Smooth muscle cell (in vitro differentiated cells): Measurements from ENCODE around the gene C1QTNF2. TPM values are rescaled to one million over a fixed set of nuclear protein-coding genes. Genes with fewer than 3 reads are reported as not detected.

ENCODE experiments used
- DNase-seq: peaks from one replicate; lab custom pipeline; 2025; ENCODE audit not compliant: unreplicated experiment; lab: John Stamatoyannopoulos, UW
- H2AFZ ChIP-seq: fragments of 200-600 bp; sonication (generic); 2 replicates; pipeline ENCODE4 v1.6.0; 2016; ENCODE audit warnings: antibody characterized with exemption, low read depth, mild to moderate bottlenecking
- H3F3A ChIP-seq: fragments of 200-600 bp; sonication (generic); 2 replicates; pipeline ENCODE4 v1.6.0; 2017; ENCODE audit warnings: antibody characterized with exemption, low read depth
- H3K27ac ChIP-seq: fragments of 200-600 bp; sonication (generic); 2 replicates; pipeline ENCODE4 v1.5.1; 2016; ENCODE audit warnings: low read depth, mild to moderate bottlenecking
- H3K27me3 ChIP-seq: fragments of 200-600 bp; sonication (generic); 2 replicates; pipeline ENCODE4 v1.6.1; 2016; ENCODE audit warnings: low read depth, mild to moderate bottlenecking
- H3K36me3 ChIP-seq: fragments of 200-600 bp; sonication (generic); 2 replicates; pipeline ENCODE4 v1.5.1; 2016; ENCODE audit warnings: low read depth
- H3K4me1 ChIP-seq: fragments of 200-600 bp; sonication (generic); 2 replicates; pipeline ENCODE4 v1.5.1; 2016; ENCODE audit warnings: low read depth
- H3K4me2 ChIP-seq: fragments of 200-600 bp; sonication (generic); 2 replicates; pipeline ENCODE4 v1.6.0; 2016; ENCODE audit warnings: mild to moderate bottlenecking
- H3K4me3 ChIP-seq: fragments of 200-600 bp; sonication (generic); 2 replicates; pipeline ENCODE4 v1.5.1; 2016; ENCODE audit warnings: mild to moderate bottlenecking
- H3K79me2 ChIP-seq: fragments of 200-600 bp; sonication (generic); 2 replicates; pipeline ENCODE4 v1.6.0; 2016; ENCODE audit warnings: low read depth, mild to moderate bottlenecking
- H3K9ac ChIP-seq: fragments of 200-600 bp; sonication (generic); 2 replicates; pipeline ENCODE4 v1.6.0; 2016; ENCODE audit warnings: low read depth
- H3K9me3 ChIP-seq: fragments of 200-600 bp; sonication (generic); replicated peaks from 2 replicates; pipeline ENCODE4 v1.5.1; 2016; ENCODE audit warnings: low read depth
- H4K20me1 ChIP-seq: fragments of 200-600 bp; sonication (generic); 2 replicates; pipeline ENCODE4 v1.6.0; 2016; ENCODE audit warnings: low read depth
- WGBS: methylation state at CpG from one replicate; pipeline ENCODE4 v1.1.7; 2016; ENCODE audit warnings: low lambda C conversion rate; 5-methylcytosine and 5-hydroxymethylcytosine counted together
- polyA plus RNA-seq: library from polyadenylated mRNA; unstranded; fragments of >200 nt; fragmentation: Nextera tagmentation; extraction: Ambion mirVana; gene quantifications from 2 replicates; pipeline ENCODE4 v1.2.1, GENCODE V29; 2016
- total RNA-seq: library from RNA; depleted of rRNA; stranded (reverse); fragments of >200 nt; gene quantifications from 2 replicates; pipeline ENCODE4 v1.2.3, GENCODE V29; 2014
- TF ChIP-seq, protein P1 (sequence below): fragments of 200-600 bp; sonication (generic); IDR thresholded peaks from 2 replicates; pipeline ENCODE4 v1.5.1; 2017; ENCODE audit warnings: borderline replicate concordance, mild to moderate bottlenecking, antibody characterized with exemption; ENCODE audit not compliant: insufficient read depth, poor library complexity, severe bottlenecking

C1QTNF2 gene
- total and polyA plus RNA-seq, 2 experiments from 2014 or later, result 0.85 to 2.6 TPM

DNA sequence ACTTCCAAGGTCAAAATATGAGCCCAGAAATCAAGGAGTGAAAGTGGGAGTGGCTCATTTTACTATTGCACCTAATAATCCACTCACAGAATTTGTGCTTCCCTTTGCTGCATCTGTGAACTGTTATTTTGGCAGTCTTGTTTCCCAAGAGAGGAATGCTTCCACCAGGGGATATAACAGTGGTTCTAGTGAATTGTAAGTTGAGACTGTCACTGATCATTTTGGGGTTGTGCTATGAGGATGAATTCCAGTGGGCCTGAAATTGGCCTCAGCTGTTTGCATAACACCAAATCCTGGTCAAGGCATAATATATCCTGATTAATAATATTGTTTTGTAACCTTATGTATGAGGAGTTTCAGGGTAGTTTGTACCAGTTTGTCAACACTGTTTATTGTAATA, 15.1 kb upstream of the C1QTNF2 start:
- no peak overlapping the region for H3K4me2 ChIP-seq
- H4K20me1 ChIP-seq, result no peaks in the 10 kb centered on the region
- TF ChIP-seq, protein P1, sequence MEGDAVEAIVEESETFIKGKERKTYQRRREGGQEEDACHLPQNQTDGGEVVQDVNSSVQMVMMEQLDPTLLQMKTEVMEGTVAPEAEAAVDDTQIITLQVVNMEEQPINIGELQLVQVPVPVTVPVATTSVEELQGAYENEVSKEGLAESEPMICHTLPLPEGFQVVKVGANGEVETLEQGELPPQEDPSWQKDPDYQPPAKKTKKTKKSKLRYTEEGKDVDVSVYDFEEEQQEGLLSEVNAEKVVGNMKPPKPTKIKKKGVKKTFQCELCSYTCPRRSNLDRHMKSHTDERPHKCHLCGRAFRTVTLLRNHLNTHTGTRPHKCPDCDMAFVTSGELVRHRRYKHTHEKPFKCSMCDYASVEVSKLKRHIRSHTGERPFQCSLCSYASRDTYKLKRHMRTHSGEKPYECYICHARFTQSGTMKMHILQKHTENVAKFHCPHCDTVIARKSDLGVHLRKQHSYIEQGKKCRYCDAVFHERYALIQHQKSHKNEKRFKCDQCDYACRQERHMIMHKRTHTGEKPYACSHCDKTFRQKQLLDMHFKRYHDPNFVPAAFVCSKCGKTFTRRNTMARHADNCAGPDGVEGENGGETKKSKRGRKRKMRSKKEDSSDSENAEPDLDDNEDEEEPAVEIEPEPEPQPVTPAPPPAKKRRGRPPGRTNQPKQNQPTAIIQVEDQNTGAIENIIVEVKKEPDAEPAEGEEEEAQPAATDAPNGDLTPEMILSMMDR, result no peak
- H3K79me2 ChIP-seq, result no peaks in the 10 kb centered on the region
- H3K36me3 ChIP-seq, result no peaks in the 10 kb centered on the region
- H3K4me1 ChIP-seq, result no peaks in the 10 kb centered on the region
- no peaks in the 10 kb centered on the region for H3K27me3 ChIP-seq
- no peaks in the 10 kb centered on the region for H3F3A ChIP-seq
- H3K27ac ChIP-seq, result no peak overlapping the region
- peaks cover 9% of the 10 kb centered on the region for H3K9me3 ChIP-seq
- DNase-seq, result no peak
- H2AFZ ChIP-seq, result no peak overlapping the region
- H3K4me3 ChIP-seq, result no peak overlapping the region
- H3K9ac ChIP-seq, result no peak overlapping the region

DNA sequence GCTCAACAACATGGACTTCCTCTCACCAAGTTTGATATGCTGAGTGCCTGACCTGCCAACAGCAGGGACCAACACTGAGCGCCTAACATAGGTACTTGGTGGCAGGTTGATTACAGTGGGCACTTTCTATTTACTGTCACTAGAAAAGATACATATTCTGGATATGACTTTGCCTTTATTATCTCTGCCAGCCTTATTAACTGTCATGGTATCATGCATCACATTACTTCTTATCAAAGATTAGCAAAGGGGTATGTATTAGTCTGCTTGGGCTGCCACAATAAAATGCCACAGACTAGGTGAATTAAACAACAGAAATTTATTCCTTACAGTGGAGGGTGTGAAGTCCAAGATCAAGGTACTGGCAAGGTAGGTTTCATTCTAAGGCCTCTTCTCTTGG, 14.3 kb upstream of the C1QTNF2 start:
- 97% methylated on average over 1 of the region's 1 CpG for WGBS

DNA sequence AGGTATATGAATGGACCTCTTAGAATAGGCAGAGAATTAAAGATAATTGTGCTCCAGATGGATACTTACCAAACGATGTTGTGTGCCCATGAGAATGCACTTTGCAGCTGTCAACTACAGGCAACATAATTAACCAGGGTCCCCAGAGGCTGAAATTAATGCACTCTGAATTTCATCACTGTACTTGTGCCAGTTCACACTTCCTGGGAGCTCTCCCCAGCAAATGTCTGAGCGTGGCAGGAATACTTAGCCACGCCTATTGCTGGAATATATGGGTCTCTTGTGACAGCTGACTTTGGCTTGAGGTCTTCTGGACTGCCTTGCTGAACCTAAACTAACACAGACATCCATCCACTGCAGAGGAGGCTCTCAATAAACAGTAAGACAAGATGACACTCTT, 11.9 kb upstream of the C1QTNF2 start:
- WGBS, result 83% methylated on average over 3 of the region's 3 CpGs

More for the DNA sequence above, 14.3 kb upstream of the C1QTNF2 start:
- H3K9ac ChIP-seq, result no peak overlapping the region
- H3K4me2 ChIP-seq, result no peak overlapping the region
- H3K4me1 ChIP-seq, result no peaks in the 10 kb centered on the region
- H3K79me2 ChIP-seq, result no peaks in the 10 kb centered on the region
- no peaks in the 10 kb centered on the region for H3K36me3 ChIP-seq
- TF ChIP-seq, protein P1, result no peak
- no peaks in the 10 kb centered on the region for H3F3A ChIP-seq
- no peak overlapping the region for H2AFZ ChIP-seq
- H3K27ac ChIP-seq, result no peak overlapping the region
- H3K27me3 ChIP-seq, result no peaks in the 10 kb centered on the region
- no peaks in the 10 kb centered on the region for H4K20me1 ChIP-seq
- no peak for DNase-seq
- H3K9me3 ChIP-seq, result peaks cover 9% of the 10 kb centered on the region
- no peak overlapping the region for H3K4me3 ChIP-seq

DNA sequence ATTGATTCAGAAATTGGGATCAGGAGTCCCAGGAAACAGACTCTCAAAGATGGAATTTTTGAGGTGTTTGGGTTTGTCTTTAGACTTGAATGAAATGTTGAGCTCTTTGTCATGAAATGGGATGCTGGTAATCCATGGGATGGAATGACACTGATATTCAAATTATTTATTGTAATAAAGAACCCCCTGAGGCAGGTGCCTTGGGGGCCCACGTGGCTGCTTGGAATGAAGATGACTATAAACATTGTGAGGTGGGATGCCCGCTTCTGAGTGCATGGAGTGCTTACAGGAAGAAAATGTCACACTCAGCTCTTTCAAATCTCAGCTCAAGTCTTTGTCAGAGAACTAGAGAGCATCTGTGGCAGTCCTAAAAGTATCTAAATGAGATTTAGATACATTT, 9.6 kb upstream of the C1QTNF2 start:
- Histone ChIP-seq H3K36me3 (no peaks in the 10 kb centered on the region), H3K4me3 (no peak overlapping the region), H4K20me1 (no peaks in the 10 kb centered on the region), H3K4me1 (no peaks in the 10 kb centered on the region), H3F3A (no peaks in the 10 kb centered on the region), H2AFZ (no peak overlapping the region), H3K27ac (no peak overlapping the region), H3K4me2 (no peak overlapping the region), H3K79me2 (no peaks in the 10 kb centered on the region), H3K9me3 (no peaks in the 10 kb centered on the region), H3K27me3 (peaks cover 11% of the 10 kb centered on the region), H3K9ac (no peak overlapping the region)
- TF ChIP-seq, protein P1, result no peak
- 65% methylated on average over 2 of the region's 2 CpGs for WGBS
- DNase-seq, result no peak

More for the DNA sequence above, 11.9 kb upstream of the C1QTNF2 start:
- Histone ChIP-seq H2AFZ (no peak overlapping the region), H3K27ac (no peak overlapping the region), H3K9me3 (peaks cover 3% of the 10 kb centered on the region), H3K4me2 (no peak overlapping the region), H3K36me3 (no peaks in the 10 kb centered on the region), H3K9ac (no peak overlapping the region), H3K79me2 (no peaks in the 10 kb centered on the region), H3F3A (no peaks in the 10 kb centered on the region), H3K4me3 (no peak overlapping the region), H3K27me3 (no peaks in the 10 kb centered on the region), H4K20me1 (no peaks in the 10 kb centered on the region), H3K4me1 (no peaks in the 10 kb centered on the region)
- no peak for DNase-seq
- TF ChIP-seq, protein P1, result no peak
